ENCODE measurements around the gene DOC2B. TPM values are rescaled to one million over a fixed set of nuclear protein-coding genes. Genes with fewer than 3 reads are reported as not detected.

The DOC2B gene
- total RNA-seq, 1 donor from 2014 or later, result 37.9 TPM

Other genes starting within 250 kb of the DOC2B start
- not detected in 2 replicates for gene SCGB1C2, start 44.1 kb downstream of the DOC2B start, total RNA-seq
- 8.9 and 22.2 TPM in 2 replicates for gene RPH3AL, start 171.2 kb upstream of the DOC2B start, total RNA-seq